ENCODE data around the gene NR2C2.

DNA sequence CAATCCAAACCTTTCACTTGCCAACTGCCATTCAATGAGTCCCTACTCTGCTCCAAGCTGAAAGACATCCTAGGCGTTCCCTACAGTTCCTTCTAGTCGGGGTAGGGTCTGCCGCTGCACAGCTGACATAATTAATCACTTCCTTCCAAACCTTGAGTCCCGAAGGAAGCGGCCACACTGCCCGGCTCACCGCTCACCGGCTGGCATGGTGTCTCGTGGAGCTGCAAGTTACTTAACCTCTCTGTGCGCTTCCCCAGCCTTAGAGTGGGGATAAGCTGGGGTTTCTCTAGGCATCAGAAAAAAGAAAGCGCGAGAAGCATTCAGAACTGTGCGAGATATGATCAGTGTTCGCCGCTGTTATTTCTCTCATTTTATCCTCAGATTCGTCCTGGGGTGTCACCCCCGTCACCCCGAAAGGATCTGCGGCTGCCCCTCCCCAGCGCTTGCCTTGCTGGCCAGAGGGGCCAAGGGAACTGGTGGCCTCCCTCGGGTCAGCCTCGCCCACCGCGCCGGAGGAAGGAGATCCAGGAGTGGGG, 117.0 kb downstream of the NR2C2 start:
- TF ChIP-seq ZNF717 (CRISPR knock-in tag; IDR thresholded peaks at IDR 0.05) (no peak), SP1 (CRISPR knock-in tag; IDR thresholded peaks at IDR 0.05) (no peak)
